HG03097 (cell line): ENCODE measurements around the gene KIAA0930.

Experiments
- ATAC-seq: cut with Tn5 transposase; IDR thresholded peaks from one replicate; pipeline ENCODE4 v1.9.1; 2021; ENCODE audit not compliant: unreplicated experiment, low FRiP score

The KIAA0930 gene

GRCh38 chr22:45154383-45154782 lies 86.3 kb downstream of the KIAA0930 start:
- no peak for ATAC-seq

DNA sequence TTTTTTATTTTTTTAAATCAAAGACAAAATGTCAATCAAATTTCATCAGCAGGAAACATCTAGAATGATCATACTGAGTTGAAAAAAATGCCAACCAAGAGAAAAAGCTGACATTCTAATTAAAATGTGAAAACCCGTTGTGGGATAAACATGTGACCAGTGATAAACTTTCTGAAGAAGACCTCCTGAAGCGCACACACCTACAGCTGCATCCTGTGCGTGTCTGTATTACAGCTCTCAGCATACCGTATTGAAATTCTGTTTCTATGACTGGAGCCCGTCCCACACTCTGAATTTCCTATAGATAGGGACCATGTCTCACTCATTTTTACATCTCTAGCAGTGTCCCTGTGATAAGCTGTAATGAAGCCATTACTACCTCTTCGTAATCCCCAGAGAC lies 89.2 kb downstream of the KIAA0930 start:
- no peak for ATAC-seq

DNA sequence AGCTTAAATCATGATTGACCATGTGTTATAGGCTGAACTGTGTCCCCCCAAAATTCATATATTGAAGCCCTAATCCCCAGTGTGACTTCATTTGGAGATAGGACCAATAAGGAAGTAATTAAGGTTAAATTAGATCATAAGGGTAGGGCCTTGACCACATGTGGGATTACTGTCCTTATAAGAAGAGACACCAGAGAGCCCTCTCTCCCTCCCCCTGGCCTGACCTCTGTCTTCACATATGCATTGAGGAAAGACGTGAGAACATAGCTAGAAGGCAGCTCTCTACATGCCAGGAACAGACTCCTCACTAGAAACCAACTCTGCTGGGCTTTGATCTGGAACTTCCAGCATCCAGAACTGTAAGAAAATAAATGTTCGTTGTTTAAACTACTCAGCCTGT lies 90.6 kb downstream of the KIAA0930 start:
- ATAC-seq: no peak

DNA sequence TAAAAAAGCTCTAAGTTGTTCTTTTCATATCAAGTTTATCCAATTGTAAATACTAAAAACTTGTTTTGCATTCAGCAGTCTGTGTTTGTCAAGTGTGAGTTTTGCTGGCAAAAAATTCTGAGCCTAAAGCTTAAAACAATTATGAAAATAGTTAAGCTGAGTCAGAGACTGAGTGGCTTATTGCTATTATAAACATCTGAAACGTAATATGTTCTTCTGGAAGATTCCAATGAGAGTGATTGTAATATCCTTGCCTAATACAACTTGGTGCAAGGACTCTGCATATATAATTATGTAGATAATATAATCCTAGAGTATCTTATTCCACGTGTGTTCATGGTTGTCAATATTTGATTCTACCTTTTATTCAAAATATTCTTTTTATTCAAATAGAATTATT lies 91.0 kb downstream of the KIAA0930 start:
- ATAC-seq: no peak

GRCh38 chr22:45144916-45145315 lies 95.8 kb downstream of the KIAA0930 start:
- ATAC-seq: no peak

DNA sequence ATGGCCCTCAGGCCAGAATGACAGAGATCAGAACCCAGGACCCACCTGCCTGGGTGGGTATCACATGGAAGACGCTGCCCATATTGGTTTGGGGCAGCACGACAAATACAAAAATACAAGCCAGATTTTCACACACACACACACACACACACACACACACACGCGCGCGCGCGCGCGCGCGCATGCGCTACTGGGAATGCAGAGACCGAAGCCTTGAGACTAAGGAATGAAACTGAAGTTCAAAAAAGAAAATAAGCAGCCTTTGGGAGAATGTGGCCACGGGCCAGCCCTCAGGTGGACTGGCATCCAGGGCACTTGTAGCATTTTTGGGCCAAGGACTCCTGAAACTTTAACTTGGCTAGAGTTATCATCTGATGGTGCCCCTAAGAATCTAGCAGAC lies 98.3 kb downstream of the KIAA0930 start:
- no peak for ATAC-seq
